HG03378 (cell line): ENCODE data around the gene EMSY.

Experiments
- ATAC-seq: cut with Tn5 transposase; IDR thresholded peaks from one replicate; pipeline ENCODE4 v1.9.1; 2021; ENCODE audit warnings: mild to moderate bottlenecking, moderate library complexity; ENCODE audit not compliant: unreplicated experiment

EMSY gene

GRCh38 chr11:76512851-76513653 lies 68.2 kb downstream of the EMSY start:
- no peak for ATAC-seq

- no peak for ATAC-seq
Observed at GRCh38 chr11:76513654-76514034, 68.8 kb downstream of the EMSY start.

GRCh38 chr11:76515494-76515893 lies 70.7 kb downstream of the EMSY start:
- no peak for ATAC-seq

- ATAC-seq, result no peak
Observed at GRCh38 chr11:76523147-76523546, 78.3 kb downstream of the EMSY start.

GRCh38 chr11:76523786-76524436 lies 79.1 kb downstream of the EMSY start:
- no peak for ATAC-seq

GRCh38 chr11:76524461-76524860 lies 79.6 kb downstream of the EMSY start:
- ATAC-seq, result no peak

- ATAC-seq, result no peak
Observed at GRCh38 chr11:76524919-76525318, 80.1 kb downstream of the EMSY start.

- ATAC-seq, result no peak
Observed at GRCh38 chr11:76526878-76527277, 82.1 kb downstream of the EMSY start.

- ATAC-seq, result no peak
Observed at GRCh38 chr11:76542436-76542835, 97.6 kb downstream of the EMSY start.

GRCh38 chr11:76543006-76543703 lies 98.3 kb downstream of the EMSY start:
- ATAC-seq, result no peak

GRCh38 chr11:76550781-76551180 lies 106.0 kb downstream of the EMSY start:
- no peak for ATAC-seq

GRCh38 chr11:76551400-76551799 lies 106.6 kb downstream of the EMSY start:
- ATAC-seq, result no peak

GRCh38 chr11:76552987-76553386 lies 108.2 kb downstream of the EMSY start:
- ATAC-seq, result no peak

DNA sequence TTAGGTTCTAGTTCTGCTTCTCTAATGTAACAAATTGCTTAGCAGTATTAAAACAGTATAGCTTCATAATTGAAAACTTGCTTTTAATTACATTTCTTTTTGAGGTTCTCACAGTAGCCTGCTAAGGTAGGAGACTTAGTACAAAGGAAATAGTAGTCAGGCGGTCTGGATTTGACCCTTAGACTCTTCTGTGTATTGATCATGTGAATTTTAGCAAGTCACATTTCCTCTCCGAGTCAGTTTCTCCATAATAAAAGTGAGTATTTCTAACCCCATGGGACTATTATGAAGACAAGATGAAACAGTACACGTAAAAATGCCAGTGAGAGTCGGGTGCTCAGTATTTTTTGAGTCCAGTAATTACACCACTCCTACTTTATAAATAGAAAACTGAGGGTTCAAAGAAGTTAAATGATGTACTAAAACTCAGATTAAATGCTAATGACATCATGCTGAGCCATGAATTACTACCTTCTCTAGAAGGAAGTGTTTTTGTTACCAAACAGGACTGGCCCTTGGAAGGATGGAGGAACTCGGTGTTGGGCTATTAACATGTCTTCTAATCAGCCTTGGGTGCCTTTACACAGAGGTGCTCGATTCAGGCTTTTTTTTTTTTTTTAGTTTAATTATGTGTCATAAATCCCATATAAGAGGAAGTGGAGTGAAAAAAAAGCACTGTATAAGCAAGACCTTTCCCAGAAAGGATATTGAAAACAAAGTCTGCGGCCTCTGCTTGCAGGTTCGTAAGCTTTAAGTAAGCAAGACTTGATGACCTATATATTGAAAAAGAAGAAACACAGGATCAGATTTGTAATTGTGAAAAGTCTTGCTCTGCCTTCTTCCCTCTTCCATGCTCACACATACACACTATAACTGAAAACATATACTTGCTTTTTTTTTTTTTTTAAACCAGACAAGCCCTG lies 109.0 kb downstream of the EMSY start:
- no peak for ATAC-seq

- no peak for ATAC-seq
Observed at GRCh38 chr11:76554767-76555166, 109.9 kb downstream of the EMSY start.

DNA sequence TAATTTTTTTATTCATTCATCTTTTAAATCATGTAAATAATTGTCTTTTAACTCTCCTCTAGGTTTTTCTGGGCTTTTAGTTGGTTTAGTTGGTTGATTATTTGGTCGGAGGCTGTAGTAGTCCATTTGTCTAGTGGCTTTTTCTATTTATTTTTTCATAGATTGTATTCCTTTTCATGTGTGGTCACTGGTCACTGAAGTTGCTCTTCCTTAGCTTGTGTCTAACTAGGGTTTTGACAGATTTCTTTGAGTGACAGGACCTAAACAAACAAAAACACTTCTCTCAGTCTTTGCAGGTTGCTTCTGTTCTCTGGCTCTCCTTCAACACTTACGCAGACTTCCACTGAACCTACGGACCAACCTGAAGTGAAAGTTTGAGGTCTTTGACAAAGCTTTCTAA lies 112.6 kb downstream of the EMSY start:
- no peak for ATAC-seq

DNA sequence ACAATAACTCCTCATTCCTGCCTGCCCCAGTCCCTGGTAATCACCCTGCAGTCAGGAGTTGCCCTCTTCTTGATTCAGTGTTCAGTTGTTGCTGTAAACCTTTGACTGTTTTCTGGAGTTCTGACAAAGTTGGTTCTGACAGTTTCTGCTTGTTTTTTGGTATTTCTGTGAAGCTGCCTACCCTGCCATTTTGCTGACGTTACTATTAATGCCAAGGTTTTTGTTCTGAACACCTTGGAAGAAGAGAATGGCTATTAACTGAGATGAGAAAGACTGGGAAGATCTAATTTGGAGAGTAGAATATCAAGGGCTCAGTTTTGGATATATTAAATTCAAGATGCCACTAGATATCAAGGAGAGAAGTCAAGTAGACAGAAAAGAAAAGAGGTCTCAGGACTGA lies 113.7 kb downstream of the EMSY start:
- ATAC-seq, result no peak

- no peak for ATAC-seq
Observed at GRCh38 chr11:76558891-76559290, 114.1 kb downstream of the EMSY start.

- ATAC-seq, result no peak
Observed at GRCh38 chr11:76559346-76559745, 114.5 kb downstream of the EMSY start.

DNA sequence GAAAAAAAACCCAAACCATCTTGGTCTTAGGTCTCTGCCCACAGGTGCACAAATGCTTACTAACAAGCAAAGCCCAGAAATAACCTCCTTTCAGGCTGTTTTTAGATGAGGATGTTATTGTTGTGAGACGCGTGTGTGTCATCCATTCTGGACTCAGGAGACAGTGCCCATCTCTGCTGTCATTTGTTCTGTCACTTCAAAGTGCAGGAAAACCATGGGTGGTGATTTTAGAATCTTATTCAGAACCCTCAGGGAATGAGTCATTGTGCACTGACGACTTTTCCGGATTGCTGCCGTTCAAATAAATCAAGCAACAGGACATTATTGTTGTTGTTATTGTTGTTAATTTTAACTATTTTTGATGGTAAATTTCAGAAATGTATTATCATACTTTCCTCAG lies 115.4 kb downstream of the EMSY start:
- ATAC-seq, result no peak

DNA sequence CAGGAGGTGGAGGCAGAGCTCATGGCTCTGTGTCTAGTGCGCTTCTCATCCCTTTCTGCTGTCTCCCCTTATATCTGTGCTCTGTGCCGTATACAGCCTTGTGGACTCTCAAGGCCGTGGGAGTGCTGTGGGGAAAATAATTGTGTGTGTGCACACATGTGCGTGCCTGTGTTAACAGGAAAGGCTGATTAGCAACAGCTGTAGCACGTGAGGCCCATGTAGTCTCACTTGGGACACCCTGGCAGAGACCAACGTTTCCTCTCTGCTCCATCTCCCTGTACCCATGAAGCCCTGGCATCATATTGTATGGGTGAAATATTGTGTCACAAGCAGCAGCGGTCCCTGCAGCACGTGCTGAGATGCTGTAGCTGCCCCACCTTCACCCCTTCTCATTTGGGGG lies 116.4 kb downstream of the EMSY start:
- no peak for ATAC-seq
